Germinal center (tissue), 1 donor: ENCODE measurements around the gene CFAP46.
"Not testable (repeated sequence)": the region's sequence is repeated elsewhere in the genome, so short reads cannot be mapped to it uniquely, and the experiment has no call there.

Source experiments
- DNase-seq: peaks from one replicate; pipeline ENCODE4 v3.0.0; 2012; ENCODE audit warnings: mixed read lengths, low spot score

Gene CFAP46

DNA sequence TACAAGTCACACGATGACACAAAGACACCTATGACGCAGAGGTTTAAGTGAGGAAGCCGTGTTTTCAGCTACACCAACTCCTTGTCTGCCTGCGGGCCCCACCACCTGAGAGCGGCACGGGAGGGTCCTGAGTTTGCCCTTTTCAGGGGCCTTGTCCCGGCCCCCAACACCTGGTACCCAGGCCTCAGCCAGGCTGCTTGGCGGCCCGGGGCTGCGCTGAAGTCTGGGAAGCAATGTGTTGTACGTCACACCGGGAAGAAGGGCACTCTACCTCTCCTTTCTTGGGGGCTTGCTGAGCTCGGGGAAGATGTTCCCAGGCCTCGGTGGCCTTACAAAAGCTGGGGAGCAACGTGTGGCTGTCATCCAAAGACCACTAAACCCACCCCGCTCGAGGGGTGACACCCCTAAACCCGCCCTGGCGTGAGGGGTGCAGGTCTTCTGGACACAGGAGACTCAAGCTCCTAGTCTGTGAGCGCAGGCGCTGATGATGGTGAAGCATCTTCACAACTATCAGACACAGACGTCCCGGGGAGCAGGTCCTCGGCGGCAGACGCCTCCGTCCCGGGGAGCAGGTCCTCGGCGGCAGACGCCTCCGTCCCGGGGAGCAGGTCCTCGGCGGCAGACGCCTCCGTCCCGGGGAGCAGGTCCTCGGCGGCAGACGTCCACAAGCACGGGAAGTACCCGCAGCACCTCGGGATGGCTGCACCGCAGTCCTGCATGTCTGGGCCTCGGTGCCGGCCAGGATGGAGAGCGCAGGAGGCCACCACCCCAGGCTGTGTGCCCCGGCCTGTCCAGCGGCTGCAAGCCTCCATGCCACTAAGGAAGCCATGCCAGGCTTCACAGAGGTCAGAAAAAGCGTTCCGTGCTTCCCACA, 15.4 kb downstream of the CFAP46 start:
- no peak for DNase-seq

DNA sequence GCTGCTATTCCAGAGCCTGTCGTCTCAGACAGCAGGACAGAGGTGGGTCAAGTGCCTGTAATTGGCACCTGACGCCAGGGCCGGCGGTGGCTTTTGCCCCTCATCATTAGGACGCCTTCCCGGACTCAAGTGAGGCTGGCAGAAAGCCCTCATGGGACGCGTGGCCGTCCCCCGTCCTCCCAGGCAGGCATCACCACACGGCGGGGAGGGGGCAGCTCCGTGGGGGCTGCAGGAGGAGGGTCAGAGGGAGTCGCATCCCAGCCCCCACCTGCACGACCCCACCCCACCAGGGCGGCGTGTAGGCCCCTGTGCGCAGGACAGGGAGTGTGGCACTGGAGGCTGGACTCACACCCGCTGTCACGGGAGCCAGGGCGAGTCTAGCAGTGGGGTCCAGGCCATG, 16.3 kb downstream of the CFAP46 start:
- DNase-seq, result no peak

DNA sequence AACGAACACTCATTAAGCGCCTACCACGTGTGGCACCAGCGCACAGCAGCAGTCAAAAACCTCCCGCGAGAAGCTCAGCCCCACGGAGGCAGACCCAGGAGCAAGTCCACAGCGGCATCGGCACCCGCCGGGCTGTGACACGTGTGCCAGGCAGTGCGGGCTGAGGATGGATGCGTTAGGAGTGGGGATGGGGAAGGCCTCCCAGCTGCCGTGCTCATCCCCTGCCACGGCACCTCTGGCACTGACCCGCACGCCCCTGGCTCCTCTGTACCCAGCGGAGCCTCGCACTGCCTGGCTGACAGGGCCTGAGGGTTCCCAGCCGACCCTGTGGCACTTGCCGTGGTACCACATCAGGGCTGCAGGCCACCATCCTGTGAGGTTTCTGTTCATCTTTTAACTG, 16.8 kb downstream of the CFAP46 start:
- no peak for DNase-seq

DNA sequence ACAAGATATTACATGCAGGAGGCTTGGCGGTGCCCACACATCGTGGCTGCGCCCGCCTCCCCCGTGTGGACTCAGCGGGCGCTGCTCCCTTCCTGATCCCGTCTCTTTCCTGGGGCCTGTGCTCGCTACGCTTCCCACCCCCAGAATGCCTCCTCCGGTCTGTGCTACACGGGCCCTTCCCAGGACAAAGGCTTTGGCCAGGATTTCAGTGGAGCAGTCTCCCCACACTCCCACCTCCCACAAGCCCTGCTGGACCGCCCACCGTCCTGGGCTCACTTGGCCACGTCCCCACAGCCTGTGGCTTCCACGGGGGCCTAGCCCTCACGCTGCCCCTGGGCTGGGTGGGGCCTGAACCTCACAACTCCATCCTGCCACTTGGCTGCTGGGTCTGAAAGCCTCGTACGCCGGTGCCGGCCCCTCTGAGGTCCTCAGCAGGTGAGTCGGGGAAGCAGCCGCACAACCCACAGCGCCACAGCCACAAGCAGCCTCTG, 17.3 kb downstream of the CFAP46 start:
- DNase-seq, result no peak

DNA sequence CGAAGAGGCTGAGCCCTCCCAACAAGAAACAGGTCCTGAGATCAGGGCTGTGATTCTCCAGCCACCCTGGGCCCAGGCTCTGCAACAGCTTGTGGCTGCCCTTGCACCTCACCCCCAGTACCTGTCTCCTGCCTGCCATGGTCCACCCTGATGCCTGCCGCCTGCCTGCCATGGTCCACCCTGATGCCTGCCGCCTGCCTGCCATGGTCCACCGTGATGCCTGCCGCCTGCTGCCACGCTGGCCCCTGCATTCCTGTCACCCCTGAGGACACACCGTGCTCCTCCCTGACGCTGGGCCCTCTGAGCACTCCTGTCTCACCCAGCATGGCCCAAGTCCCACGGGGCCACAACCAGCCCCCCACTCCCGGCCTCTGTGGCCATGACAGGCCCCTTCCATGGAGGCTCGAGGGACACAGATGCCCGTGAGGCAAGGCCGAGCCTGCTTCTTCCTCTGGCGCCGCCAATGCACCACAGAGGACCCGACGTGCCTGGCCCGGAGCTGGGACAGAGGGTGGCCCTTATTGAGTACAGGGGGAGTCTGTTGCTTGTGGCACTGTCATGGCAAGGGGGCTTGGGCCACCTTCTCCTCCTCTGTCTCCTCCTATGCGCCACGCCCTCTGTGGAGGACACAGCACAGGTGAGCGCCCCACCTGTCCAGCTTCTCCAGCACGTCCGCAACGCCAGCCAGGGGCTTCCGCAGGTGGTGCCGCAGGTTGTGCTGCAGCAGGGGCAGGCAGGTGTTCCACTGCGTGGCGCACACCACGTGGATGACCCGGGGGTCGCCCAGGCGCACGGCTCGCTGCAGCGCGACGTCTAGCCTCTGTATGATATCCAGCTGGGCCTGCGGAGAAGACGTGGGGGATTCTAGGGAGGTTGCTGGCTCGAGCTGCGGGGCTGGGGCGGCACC, 18.1 kb downstream of the CFAP46 start:
- DNase-seq, result no peak

DNA sequence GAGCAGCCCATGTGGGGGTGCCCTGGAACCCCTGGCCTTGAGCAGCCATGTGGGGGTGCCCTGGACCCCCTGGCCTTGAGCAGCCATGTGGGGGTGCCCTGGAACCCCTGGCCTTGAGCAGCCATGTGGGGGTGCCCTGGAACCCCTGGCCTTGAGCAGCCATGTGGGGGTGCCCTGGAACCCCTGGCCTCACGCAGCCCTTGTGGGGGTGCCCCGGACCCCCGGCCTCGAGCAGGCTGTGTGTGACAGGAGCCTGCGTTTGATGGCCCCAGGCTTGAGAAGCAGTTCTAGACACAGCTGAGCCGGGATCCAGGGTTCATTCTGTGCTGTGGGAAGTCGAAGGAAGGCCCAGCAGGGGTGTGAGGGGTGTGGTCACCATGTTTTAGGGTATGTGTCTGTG, 19.0 kb downstream of the CFAP46 start:
- DNase-seq, result not testable (repeated sequence)

DNA sequence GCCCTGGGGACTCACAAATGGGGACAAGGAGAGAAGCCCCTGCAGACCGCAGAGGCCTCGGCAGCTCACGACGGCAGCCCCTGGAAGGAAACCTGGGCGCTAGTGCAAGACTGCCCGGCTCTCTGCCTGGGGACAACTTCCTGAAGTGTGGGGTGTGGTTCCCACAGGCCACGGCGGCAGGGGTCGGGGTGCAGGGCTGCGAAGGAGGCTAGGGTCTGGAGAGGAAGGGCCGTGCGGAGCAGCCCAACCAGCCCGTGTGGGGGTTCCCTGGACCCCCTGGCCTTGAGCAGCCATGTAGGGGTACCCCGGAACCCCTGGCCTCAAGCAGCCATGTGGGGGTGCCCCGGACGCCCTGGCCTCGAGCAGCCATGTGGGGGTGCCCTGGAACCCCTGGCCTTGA, 19.5 kb downstream of the CFAP46 start:
- no peak for DNase-seq

DNA sequence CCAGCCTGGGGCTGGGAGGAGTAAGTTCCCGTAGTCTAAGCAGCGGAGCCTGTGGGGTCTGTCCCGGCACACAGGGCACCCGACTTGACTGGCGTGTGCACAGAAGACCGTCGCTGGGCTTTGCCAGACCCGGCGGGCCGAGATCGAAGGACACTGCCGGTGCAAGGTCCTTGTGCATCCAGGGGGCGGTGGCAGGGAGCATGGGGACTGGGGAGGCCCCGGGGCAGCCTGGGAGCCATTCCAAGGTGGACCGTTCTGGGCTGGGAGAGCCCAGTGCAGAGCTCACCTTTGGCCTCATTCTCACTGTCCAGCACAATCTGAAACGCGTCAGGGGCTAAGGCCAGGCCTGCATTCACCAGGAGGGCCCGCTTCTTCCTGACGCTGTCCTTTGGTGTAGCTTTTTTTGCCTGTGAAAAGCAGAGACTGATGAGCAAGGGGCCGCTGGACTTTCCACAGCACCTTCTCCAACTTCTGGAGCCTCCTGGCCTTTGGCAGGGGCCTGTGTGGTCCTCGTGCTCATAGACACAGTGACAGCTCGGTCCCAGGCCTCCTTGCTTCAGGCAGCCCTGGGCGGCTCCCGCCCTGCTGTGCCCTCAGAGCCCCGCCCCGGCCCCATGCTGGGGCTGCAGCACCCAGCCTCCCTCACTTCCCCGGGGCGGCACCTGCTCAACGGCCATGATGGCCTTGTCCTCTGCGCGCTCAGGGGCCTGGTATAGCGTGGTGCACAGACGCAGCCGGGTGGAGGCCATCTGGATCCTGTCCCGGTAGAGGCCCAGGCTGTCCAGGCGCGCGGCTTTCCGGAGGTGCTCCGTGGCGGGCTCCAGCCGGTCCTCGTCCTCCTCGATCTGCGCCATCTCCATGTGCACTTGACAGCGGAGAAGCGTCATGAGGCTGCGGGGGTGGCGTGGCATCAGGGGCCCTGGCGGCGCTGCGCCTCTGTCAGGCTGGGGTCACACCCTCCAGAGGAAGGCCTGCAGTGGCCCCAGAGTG, 20.3 kb downstream of the CFAP46 start:
- DNase-seq, result no peak

DNA sequence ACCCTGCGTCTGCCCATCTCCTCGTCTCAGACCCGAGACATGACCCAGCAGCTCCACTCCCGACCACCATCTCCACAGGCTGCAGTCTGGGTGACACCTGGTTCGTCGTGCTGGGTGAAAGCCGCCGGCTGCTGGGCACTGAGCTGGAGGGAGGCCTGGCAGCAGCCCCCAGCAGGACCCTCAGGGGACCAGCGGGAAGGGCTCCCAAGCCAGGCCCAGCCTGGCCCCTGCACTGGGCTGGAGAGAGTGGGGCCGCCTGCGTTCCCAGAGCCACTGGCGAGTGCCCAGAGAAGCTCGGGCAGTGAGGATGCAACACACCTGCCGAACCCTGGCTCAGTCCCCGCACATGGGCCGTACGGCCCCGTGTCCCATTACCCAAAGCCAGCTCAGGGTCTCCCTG, 21.3 kb downstream of the CFAP46 start:
- no peak for DNase-seq

DNA sequence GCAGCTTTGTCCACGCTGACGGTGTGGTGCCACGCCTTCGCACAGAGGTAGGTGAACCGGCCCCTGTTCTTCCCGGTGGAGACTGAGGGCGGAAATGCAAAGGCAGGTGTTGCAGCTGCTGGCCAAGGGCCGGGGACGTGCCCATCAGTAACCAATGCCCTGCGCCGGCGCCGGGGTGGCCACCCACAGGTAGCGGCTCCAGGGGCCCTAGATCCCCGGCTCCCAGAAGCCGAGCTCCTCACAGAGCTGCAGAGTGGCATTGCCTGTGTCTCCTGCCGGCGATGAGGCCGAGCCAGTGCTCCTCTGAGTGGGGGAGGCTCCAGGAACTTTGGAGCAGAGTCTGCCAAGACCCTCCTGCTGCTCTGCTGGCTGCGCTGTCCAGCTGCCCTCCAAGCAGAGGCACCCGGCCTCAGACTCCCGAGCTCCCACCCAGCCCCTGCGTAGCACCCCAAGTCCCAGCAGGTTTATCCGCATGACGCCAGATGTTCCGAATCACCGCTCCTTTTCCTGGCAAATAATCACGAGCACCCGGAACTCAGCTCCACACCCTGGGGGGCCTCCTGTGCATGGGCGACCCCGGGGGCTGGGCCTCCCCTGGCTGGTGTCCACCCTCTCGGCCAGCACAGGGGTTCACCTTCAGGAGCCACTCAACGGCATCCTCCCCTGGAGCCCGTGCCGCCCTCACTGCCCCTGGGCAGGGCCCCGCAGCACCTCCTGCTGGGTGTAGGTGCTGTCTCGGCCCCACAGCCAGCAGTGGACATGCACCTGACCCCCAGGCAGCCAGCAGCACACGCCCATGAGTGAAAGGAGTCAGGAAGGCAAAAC, 22.1 kb downstream of the CFAP46 start:
- DNase-seq, result no peak

DNA sequence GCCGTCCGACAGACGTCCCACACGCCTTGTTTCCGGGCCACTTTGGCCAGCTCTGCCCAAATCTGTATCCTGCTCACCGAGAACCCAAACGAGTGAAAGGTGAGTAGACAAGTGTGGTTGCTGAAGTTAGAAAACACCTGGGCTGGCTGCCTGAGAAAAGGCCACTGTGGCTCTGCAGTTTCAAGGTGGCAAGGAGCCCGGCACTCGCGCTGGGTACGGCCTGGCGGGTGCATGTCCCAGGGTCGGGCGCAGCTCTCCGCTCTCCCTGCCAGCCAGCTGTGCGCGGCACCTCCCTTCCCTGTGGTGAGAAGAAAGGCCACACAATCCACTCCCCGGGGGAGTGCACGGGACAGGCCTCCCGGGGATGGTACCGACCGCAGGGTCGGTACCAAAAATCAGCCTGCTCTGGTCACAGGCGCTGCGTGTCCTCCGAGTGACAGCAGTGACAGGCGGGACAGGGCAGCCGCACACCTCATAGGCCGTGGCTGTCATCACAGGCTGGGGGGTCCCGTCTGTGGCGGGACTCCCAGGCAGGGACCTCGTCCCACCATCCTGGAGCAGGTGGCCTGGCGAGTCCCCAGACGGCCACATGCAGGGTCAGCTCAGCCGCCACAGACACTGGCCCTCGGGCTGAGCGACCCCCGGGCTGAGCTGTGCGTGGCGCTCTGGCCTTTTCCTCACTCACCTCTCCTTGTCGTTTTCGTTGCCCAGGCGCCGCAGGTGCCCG, 22.8 kb downstream of the CFAP46 start:
- DNase-seq, result no peak

DNA sequence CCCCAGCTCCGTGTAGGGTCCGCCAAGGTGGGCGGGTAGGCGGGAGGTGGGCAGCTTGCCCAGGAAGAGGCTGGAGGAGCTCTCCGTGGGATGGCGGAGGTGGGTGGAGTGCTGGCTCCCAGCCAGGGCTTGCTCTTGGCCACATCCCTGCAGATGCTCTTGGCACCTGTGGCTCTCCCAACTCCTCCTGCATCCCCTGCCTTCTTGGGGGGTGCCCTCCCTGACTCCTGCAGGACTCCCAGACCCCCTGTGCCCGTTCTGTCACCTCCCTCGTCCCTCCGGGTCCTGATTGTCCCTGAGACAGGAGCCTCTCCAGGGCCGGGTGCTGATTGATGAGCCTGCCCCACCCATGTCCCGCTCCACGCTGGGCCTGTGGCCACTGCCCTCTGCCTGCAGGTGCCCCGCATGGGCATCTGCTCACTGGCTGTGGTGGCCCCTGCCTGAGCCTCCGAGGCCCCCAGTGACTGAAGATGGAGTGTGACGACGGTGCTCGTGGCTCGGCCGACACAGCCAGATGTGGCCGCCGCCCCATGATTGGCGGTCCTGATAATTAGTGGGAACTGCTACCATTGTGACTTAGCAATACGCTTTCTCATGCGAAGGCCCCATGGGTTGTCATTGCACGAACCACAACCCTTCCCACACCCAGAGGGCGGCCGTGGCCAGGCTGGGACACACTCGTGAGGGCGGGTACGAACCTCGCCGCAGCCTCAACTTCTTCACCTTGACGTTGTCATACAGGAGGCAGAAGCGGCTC, 23.6 kb downstream of the CFAP46 start:
- no peak for DNase-seq

DNA sequence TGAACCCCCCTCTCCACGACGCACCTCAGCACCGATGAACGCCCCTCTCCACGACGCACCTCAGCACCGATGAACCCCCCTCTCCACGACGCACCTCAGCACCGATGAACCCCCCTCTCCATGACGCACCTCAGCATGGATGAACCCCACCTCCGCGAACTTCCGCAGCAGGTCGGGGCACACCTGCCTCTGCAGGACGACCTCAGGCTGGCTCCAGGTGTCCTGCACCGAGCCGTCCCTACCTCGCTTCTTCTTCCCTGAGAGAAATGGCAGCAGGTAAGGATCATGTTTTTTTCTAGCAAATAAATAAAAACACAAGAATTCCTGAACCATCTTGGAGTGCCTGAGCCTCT, 24.1 kb downstream of the CFAP46 start:
- no peak for DNase-seq

DNA sequence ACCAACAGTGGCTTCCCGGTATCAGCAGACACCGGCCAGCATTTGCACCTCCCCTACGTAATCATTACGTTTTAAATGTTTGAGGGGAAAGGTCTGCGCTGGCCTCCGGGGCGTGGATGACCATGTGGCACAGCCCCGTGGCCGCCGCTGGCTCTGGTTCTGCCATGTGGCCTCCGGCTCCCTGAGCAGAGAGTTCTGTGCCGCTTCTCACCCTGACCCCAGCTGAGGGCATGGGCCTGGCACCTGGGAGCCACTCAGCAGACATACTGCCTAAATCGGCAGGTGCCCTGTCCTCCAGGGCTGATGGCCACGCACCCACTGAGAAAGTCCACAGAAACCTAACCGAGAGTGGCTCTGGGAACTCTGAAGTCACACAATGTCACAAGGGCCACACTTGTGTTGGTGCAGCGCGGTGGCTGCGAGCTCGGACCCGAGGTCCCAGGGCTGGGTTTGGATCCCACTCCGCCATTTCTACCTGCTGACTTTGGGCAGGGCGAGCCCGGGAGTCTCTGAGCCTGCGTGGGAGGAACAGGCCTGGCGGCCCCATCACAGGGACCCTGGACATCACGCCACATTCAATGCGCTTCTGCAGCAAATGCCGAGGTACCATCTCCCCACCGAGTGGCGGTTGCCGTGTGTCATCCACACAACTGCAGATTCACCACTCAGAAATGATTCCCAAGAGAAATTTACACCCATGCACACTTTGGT, 25.3 kb downstream of the CFAP46 start:
- DNase-seq, result no peak

DNA sequence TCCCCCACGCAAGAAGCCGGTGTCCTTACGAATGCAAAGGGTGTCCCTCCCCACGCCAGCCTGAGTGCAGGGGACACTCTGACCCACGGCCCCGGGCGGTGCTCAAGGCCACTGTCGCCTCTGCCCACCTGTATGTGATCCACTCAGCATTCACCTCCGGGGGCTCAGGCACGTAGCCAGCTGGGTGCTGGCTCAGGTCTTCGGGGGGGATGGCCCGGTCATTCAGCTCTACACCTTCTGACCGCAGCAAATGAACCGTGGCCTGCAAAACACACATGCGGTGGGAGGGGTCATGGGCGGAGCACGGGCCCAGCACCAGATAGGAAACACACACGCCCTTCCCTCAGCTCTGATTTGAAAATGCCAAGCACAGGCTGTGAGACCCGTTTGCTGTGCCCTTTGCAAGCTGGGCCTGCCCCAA, 25.9 kb downstream of the CFAP46 start:
- no peak for DNase-seq

DNA sequence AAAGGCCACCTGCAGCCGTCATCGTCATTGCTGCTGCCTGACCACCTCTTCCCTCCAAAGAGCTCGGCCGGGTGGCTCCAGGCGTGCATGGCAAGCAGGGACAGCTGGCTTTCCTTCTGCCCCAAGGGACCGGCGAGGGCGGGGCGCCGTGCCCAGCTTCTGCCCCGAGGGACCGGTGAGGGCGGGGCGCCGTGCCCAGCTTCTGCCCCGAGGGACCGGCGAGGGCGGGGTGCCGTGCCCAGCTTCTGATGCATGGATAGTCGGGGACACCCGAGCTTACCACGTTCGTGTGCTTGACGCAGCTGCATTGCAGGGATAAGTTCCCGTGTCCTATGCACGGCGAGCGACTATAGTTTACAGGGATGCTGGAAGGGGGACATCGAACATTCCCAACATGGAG, 27.0 kb downstream of the CFAP46 start:
- DNase-seq, result peak; percentile 69

DNA sequence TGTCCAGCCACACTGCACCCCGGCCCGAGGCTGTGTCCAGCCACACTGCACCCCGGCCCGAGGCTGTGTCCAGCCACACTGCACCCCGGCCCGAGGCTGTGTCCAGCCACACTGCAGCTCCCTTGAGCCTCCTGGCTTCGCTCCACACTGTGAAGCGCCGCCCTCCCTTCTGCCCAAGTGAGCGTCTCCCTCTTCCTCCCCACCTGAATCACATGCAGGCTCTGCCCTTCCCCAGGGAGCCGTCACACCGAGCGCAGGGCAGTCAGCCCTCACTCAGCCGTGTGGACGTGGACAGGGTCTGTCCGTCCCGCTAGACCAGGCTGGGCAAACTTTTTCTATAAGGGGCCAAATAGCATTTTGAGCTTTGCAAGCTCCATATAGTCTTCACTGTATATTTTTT, 27.6 kb downstream of the CFAP46 start:
- DNase-seq, result no peak

DNA sequence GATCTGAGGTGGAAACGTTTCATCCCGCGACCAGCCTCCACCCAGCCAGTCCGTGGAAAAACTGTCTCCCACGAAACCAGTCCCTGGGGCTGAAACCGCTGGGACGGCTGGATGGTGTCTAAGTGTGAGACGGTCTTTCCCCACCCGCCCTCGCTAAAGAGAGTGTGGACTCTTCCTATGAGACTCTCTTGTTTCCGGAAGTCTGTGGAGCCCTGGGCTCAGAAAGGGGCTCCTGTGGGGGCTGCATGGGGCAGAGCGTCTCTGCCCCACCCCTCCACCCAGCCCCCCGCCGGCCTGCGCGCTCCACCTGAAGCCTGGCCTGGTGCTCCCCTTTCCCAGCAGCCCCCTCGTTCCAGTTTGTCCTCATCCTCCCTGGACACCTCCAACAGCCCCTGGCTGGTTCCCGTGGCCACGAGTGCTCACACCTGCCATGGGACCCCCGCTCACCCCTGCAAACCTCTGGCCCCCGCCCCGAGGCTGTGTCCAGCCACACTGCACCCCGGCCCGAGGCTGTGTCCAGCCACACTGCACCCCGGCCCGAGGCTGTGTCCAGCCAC, 28.7 kb downstream of the CFAP46 start:
- DNase-seq, result no peak
